HG02973 (cell line): Measurements from ENCODE around the gene ALS2CL.

ENCODE experiments used
- ATAC-seq: cut with Tn5 transposase; IDR thresholded peaks from one replicate; pipeline ENCODE4 v1.9.1; 2021; ENCODE audit warnings: moderate library complexity; ENCODE audit not compliant: unreplicated experiment

Gene ALS2CL

DNA sequence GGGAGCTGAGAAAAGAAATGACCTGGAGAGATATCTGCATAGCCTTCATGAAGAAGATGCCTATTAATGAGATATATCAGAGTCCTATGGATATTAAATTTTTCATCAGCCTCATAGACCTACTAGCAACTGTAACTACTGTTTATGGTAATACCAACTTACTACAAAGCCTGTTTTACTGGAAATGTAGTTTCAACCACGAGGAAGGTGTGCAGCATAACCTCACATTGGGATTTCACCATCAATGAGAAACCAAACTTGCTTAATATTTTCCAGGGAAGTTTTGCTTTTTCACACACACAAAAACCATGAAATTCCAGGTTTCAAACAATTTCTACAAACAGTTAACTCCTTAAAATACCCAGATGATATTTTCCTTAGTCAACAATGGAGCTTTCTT, 49.8 kb downstream of the ALS2CL start:
- ATAC-seq, result no peak

- no peak for ATAC-seq
Measured at GRCh38 chr3:46642971-46643370, 50.5 kb downstream of the ALS2CL start.

- no peak for ATAC-seq
Measured at GRCh38 chr3:46640927-46641326, 52.6 kb downstream of the ALS2CL start.

GRCh38 chr3:46639221-46639620, 54.3 kb downstream of the ALS2CL start:
- no peak for ATAC-seq

- no peak for ATAC-seq
Measured at GRCh38 chr3:46634856-46635255, 58.6 kb downstream of the ALS2CL start.

DNA sequence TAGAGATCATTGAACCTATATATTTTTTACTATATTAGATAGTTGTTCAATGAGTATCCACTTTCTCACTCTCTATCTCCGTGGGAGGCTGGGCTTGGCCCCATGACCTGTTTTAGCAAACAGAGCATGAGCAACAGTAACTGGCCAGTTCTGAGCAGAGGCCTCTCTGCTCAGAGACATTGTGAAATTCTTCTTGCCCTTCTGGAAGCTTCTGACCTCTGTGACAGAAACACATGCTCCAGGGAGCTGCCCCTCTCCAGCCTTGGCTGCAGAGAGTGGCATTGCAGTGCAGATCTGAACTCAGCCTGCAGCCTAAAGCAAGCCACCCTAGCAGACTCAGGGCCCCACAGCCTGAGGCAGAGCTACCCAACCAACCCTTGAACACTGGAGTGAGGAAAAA, 60.7 kb downstream of the ALS2CL start:
- ATAC-seq, result no peak

- ATAC-seq, result peak; percentile 90
Measured at GRCh38 chr3:46629551-46630517, 63.6 kb downstream of the ALS2CL start.

GRCh38 chr3:46628901-46629369, 64.5 kb downstream of the ALS2CL start:
- no peak for ATAC-seq

GRCh38 chr3:46627078-46627477, 66.4 kb downstream of the ALS2CL start:
- ATAC-seq, result no peak

DNA sequence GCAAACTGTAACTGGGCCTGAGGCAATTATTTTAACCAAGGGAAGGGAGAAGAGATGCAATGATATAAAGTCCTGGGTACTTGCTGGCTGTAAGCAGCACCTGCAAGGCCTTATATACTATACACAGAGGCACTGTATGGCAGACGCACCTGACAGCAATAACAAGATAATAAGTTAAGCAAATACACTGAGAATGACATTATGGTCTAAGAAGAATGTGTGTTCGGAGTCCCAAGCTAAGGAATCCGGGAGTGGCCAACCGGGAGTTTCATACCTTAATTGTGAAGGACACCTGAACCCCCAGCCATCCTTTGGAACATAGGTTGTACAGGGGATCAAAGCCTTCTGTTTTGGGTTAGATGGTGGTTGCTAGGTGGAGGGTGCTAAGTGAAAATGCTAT, 67.4 kb downstream of the ALS2CL start:
- no peak for ATAC-seq

DNA sequence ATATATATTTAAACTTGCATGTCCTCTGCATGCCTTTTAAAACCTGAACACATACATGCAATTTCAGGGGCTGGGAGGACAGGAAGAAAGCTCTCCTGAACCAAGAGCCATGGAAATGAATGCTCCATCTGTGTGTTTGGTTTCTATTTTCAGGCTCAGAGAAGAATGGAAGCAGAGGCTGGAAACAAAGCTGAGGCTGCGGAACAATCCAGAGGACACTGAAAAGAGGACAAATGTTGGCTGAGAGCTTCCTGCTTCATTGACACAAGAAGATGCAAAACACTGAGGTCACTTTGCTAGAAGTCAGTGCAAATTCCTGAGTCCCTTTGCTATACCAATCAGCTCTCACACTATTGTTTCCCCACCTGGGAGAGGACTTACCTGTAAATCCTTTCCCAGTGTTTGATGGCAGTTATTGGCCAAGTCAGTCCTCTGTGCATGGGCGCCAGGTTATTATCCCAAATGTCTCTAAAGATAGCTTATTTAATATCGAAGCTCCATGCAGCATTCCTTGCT, 68.4 kb downstream of the ALS2CL start:
- ATAC-seq, result no peak

DNA sequence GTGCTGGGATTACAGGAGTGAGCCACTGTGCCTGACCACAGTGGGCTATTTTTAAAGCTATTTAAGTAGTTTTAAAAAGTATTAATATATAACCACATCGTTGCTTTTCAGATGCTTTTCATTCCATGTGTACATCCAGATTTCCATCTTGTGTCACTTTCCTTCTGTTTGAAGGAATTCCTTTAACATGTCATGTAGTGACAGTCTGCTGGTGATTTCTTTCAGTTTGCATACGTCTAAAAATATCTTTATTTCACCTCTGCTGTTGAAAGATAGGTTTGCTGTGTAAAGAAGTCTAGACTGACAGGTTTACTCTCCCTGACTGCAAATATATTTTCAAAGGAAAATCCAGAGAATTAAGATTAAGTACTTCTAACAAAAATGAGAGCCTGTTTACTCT, 68.9 kb downstream of the ALS2CL start:
- no peak for ATAC-seq

- ATAC-seq, result no peak
Measured at GRCh38 chr3:46619845-46620778, 73.4 kb downstream of the ALS2CL start.
